Measurements from ENCODE around the gene NRCAM. TPM values are rescaled to one million over a fixed set of nuclear protein-coding genes. Genes with fewer than 3 reads are reported as not detected.

The NRCAM gene
- total and polyA plus RNA-seq, 10 of the 15 experiments (the other 5 are each of a cell fraction or from before 2014, with no cell fraction given) = 0.30 to 2.0 (median 1.0) TPM

DNA sequence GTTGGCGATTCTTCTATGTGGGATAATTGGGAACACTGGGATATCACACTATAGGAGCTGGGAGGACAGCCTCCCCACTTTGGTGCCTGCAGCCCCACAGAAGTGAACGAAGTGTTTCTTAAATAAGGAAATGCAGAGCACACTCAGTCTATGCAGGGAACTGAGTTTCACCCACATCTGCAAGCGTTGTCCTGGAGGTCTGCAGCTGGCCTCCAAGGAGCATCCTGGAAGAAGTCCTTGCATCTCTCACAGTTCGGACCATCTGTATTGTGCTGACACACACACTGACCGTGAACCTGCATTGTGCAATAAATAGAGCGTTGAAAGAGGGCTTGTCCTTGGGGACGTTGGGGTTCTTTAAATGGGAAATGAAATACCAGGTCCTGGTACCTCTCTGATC is 351.9 kb downstream of the NRCAM start:
- Histone ChIP-seq H3K36me3 (ENCODE audit: control insufficient read depth in 2 of 2, insufficient read depth in 2 of 2, low read length in 1 of 2) (no peaks in the 10 kb centered on the region), H3K4me1 (ENCODE audit: control insufficient read depth, insufficient read depth, low read length) (no peaks in the 10 kb centered on the region), H2AFZ (ENCODE audit: control insufficient read depth, low read depth, low read length) (no peak overlapping the region), H3K27ac (ENCODE audit: control insufficient read depth, insufficient read depth) (no peak overlapping the region), H3K9ac (ENCODE audit: control insufficient read depth, insufficient read depth, low read length) (no peak overlapping the region), H3K4me3 (no peak overlapping the region), H4K20me1 (ENCODE audit: control insufficient read depth, insufficient read depth) (no peaks in the 10 kb centered on the region), H3K27me3 (replicated peaks in 1 of 2; ENCODE audit: control insufficient read depth in 2 of 2, insufficient read depth in 2 of 2, low read length in 1 of 2) (peaks cover 0 to 1% of the 10 kb centered on the region in 2 experiments; a peak in 2 of 4 replicates), H3K79me2 (ENCODE audit: control insufficient read depth, insufficient read depth, low read length) (no peaks in the 10 kb centered on the region), H3K4me2 (ENCODE audit: control insufficient read depth, insufficient read depth) (no peak overlapping the region), H3K9me3 (replicated peaks; ENCODE audit: control insufficient read depth, insufficient read depth, low read length) (no peaks in the 10 kb centered on the region)
- DNase-seq (ENCODE audit: low read depth, low spot score) (no peak), FAIRE-seq (no peak), ATAC-seq (no peak)
- CTCF ChIA-PET = interaction anchor here (0.6 to 11.0 kb wide), 3 partner anchors 9 to 1426 kb away, joined by 3 to 254 read pairs (median 3); no protein-coding TSS in a partner anchor
- RAD21 ChIA-PET (ENCODE audit: unreplicated experiment) = no interaction called here
- SMC1A ChIA-PET (ENCODE audit: uncharacterized antibody, unreplicated experiment) = interaction anchor here (0.8 kb wide), 1 partner anchor 77 kb away, joined by 3 read pairs; no protein-coding TSS in a partner anchor
- no TSS peak for BruUV-seq (replicated peaks)
- POLR2A ChIA-PET = no interaction called here
- in situ Hi-C loops (cut with MboI) (no loop called here), intact Hi-C loops (cut with micrococcal nuclease; ENCODE audit: unreplicated experiment) (no loop called here)
- no peak for TF ChIP-seq BRCA1 (IDR thresholded peaks at IDR 0.05; ENCODE audit: low read depth, low read length)
- TF ChIP-seq, protein P1, sequence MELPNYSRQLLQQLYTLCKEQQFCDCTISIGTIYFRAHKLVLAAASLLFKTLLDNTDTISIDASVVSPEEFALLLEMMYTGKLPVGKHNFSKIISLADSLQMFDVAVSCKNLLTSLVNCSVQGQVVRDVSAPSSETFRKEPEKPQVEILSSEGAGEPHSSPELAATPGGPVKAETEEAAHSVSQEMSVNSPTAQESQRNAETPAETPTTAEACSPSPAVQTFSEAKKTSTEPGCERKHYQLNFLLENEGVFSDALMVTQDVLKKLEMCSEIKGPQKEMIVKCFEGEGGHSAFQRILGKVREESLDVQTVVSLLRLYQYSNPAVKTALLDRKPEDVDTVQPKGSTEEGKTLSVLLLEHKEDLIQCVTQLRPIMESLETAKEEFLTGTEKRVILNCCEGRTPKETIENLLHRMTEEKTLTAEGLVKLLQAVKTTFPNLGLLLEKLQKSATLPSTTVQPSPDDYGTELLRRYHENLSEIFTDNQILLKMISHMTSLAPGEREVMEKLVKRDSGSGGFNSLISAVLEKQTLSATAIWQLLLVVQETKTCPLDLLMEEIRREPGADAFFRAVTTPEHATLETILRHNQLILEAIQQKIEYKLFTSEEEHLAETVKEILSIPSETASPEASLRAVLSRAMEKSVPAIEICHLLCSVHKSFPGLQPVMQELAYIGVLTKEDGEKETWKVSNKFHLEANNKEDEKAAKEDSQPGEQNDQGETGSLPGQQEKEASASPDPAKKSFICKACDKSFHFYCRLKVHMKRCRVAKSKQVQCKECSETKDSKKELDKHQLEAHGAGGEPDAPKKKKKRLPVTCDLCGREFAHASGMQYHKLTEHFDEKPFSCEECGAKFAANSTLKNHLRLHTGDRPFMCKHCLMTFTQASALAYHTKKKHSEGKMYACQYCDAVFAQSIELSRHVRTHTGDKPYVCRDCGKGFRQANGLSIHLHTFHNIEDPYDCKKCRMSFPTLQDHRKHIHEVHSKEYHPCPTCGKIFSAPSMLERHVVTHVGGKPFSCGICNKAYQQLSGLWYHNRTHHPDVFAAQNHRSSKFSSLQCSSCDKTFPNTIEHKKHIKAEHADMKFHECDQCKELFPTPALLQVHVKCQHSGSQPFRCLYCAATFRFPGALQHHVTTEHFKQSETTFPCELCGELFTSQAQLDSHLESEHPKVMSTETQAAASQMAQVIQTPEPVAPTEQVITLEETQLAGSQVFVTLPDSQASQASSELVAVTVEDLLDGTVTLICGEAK (IDR thresholded peaks at IDR 0.05; ENCODE audit: borderline replicate concordance) = no peak
- no peak for TF ChIP-seq CHD2 (IDR thresholded peaks at IDR 0.05; ENCODE audit: borderline replicate concordance, low read depth, low read length)
- TF ChIP-seq RELA (IDR thresholded peaks at IDR 0.05; ENCODE audit: borderline replicate concordance, partially characterized antibody) = no peak
- TF ChIP-seq ATF7 (IDR thresholded peaks at IDR 0.05; ENCODE audit: low read depth) = no peak
- no peak for TF ChIP-seq POLR2AphosphoS2 (IDR thresholded peaks at IDR 0.05; ENCODE audit: low read depth, low read length)
- no peak for TF ChIP-seq IRF4 (IDR thresholded peaks at IDR 0.05; ENCODE audit: low read depth, low read length)
- TF ChIP-seq, protein P2, sequence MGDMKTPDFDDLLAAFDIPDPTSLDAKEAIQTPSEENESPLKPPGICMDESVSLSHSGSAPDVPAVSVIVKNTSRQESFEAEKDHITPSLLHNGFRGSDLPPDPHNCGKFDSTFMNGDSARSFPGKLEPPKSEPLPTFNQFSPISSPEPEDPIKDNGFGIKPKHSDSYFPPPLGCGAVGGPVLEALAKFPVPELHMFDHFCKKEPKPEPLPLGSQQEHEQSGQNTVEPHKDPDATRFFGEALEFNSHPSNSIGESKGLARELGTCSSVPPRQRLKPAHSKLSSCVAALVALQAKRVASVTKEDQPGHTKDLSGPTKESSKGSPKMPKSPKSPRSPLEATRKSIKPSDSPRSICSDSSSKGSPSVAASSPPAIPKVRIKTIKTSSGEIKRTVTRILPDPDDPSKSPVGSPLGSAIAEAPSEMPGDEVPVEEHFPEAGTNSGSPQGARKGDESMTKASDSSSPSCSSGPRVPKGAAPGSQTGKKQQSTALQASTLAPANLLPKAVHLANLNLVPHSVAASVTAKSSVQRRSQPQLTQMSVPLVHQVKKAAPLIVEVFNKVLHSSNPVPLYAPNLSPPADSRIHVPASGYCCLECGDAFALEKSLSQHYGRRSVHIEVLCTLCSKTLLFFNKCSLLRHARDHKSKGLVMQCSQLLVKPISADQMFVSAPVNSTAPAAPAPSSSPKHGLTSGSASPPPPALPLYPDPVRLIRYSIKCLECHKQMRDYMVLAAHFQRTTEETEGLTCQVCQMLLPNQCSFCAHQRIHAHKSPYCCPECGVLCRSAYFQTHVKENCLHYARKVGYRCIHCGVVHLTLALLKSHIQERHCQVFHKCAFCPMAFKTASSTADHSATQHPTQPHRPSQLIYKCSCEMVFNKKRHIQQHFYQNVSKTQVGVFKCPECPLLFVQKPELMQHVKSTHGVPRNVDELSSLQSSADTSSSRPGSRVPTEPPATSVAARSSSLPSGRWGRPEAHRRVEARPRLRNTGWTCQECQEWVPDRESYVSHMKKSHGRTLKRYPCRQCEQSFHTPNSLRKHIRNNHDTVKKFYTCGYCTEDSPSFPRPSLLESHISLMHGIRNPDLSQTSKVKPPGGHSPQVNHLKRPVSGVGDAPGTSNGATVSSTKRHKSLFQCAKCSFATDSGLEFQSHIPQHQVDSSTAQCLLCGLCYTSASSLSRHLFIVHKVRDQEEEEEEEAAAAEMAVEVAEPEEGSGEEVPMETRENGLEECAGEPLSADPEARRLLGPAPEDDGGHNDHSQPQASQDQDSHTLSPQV (IDR thresholded peaks at IDR 0.05) = no peak
- no peak for TF ChIP-seq YY1 (IDR thresholded peaks at IDR 0.05; ENCODE audit: low read depth, low read length)
- TF ChIP-seq STAT1 (conservative IDR thresholded peaks at IDR 0.05) = no peak
- TF ChIP-seq IKZF1 (conservative IDR thresholded peaks at IDR 0.05) = no peak
- 33% methylated on average over 7 of the region's 7 CpGs for WGBS (ENCODE audit: insufficient coverage, insufficient replicate concordance, low lambda C conversion rate, missing lambda C conversion rate)
